H1 (cell line): ENCODE results near the gene LRP1. TPM values are rescaled to one million over a fixed set of nuclear protein-coding genes. Genes with fewer than 3 reads are reported as not detected.

Experiments used
- ASH2L ChIP-seq: fragments of 200-600, 300-600 bp; sonication (generic); IDR thresholded peaks from one replicate; pipeline ENCODE4 v1.7.1; 2017; ENCODE audit warnings: low read length
- BACH1 ChIP-seq: IDR thresholded peaks from 2 replicates; pipeline ENCODE4 v1.6.1; 2012; ENCODE audit warnings: low read length, improper control_type of control experiment
- CREB1 ChIP-seq: IDR thresholded peaks from 2 replicates; pipeline ENCODE4 v1.6.1; 2012; ENCODE audit warnings: inconsistent platforms
- EZH2 ChIP-seq: fragments of 200-600 bp; sonication (generic); IDR thresholded peaks from 2 replicates; pipeline ENCODE4 v1.7.1; 2012; ENCODE audit warnings: low read depth, mild to moderate bottlenecking, moderate library complexity, low read length, inconsistent platforms; ENCODE audit not compliant: severe bottlenecking
- HDAC2 ChIP-seq, 2 experiments: fragments of 300-600 bp in 1 of 2; sonication (generic) in 1 of 2; IDR thresholded peaks; 2 replicates each; pipeline ENCODE4 v1.6.1; 2011 to 2012; ENCODE audit warnings: low read depth in 2 of 2, low read length in 2 of 2, mild to moderate bottlenecking in 2 of 2, moderate library complexity in 2 of 2, borderline replicate concordance in 1 of 2, inconsistent platforms in 1 of 2
- KDM1A ChIP-seq: fragments of 200-600, 300-600 bp; sonication (generic); IDR thresholded peaks from 2 replicates; pipeline ENCODE4 v1.7.1; 2016; ENCODE audit warnings: mild to moderate bottlenecking, low read length, borderline replicate concordance
- PHF8 ChIP-seq: fragments of 200-600 bp; sonication (generic); conservative IDR thresholded peaks from 2 replicates; pipeline ENCODE4 v1.7.1; 2012; ENCODE audit warnings: low read depth, mild to moderate bottlenecking, inconsistent platforms, low read length, moderate library complexity
- POLR2A ChIP-seq, 2 experiments: IDR thresholded peaks; 1 replicate in 1 of 2; 2 replicates in 1 of 2; pipeline ENCODE4 v1.6.1; 2011; ENCODE audit warnings: low read depth in 2 of 2, low read length in 2 of 2, mild to moderate bottlenecking in 2 of 2; ENCODE audit errors: control extremely low read depth in 1 of 2
- RNF2 ChIP-seq: fragments of 200-900, 300-1000 bp; sonication (generic); IDR thresholded peaks from 2 replicates; pipeline ENCODE4 v1.7.1; 2016; ENCODE audit warnings: borderline replicate concordance, low read depth, mild to moderate bottlenecking, antibody characterized with exemption, low read length; ENCODE audit not compliant: poor library complexity, severe bottlenecking; ENCODE audit errors: missing control alignments
- SIN3A ChIP-seq, 2 experiments: IDR thresholded peaks in 1 of 2; conservative IDR thresholded peaks in 1 of 2; 2 replicates each; pipeline ENCODE4 v1.6.1; 2011 to 2012; ENCODE audit warnings: low read length in 2 of 2, improper control_type of control experiment in 1 of 2, low read depth in 1 of 2, mild to moderate bottlenecking in 1 of 2
- TEAD4 ChIP-seq: IDR thresholded peaks from 2 replicates; pipeline ENCODE4 v1.6.1; 2012; ENCODE audit warnings: low read depth, low read length, inconsistent platforms, mixed read lengths
- polyA plus RNA-seq, 7 experiments: library from polyadenylated mRNA; depleted of rRNA in 3 of 7; stranded (reverse) in 5 of 7; unstranded in 2 of 7; fragments of >200 nt in 5 of 7; fragments of 200-250 nt in 2 of 7; gene quantifications; 1 replicate in 5 of 7; 2 replicates in 1 of 7; 4 replicates in 1 of 7; pipeline versions ENCODE4 v1.2.1 to v1.2.3, GENCODE V29; 2011 to 2013; ENCODE audit warnings: missing spikeins in 2 of 7, mixed read lengths in 2 of 7
- total RNA-seq: library from RNA; stranded (reverse); fragmentation: NEBNext Ultra II Directional; extraction: Animal tissue kit (Norgen Biotek cat#: 25700); gene quantifications from 2 replicates; pipeline ENCODE4 v1.2.1, GENCODE V29; 2021
- TF ChIP-seq, protein P1 (sequence below): IDR thresholded peaks from 2 replicates; pipeline ENCODE4 v1.6.1; 2012; ENCODE audit warnings: inconsistent platforms

The LRP1 gene
- total and polyA plus RNA-seq, 2 of the 8 experiments (the other 6 are each of a cell fraction or from before 2014, with no cell fraction given): 35.3 to 92.5 TPM

DNA sequence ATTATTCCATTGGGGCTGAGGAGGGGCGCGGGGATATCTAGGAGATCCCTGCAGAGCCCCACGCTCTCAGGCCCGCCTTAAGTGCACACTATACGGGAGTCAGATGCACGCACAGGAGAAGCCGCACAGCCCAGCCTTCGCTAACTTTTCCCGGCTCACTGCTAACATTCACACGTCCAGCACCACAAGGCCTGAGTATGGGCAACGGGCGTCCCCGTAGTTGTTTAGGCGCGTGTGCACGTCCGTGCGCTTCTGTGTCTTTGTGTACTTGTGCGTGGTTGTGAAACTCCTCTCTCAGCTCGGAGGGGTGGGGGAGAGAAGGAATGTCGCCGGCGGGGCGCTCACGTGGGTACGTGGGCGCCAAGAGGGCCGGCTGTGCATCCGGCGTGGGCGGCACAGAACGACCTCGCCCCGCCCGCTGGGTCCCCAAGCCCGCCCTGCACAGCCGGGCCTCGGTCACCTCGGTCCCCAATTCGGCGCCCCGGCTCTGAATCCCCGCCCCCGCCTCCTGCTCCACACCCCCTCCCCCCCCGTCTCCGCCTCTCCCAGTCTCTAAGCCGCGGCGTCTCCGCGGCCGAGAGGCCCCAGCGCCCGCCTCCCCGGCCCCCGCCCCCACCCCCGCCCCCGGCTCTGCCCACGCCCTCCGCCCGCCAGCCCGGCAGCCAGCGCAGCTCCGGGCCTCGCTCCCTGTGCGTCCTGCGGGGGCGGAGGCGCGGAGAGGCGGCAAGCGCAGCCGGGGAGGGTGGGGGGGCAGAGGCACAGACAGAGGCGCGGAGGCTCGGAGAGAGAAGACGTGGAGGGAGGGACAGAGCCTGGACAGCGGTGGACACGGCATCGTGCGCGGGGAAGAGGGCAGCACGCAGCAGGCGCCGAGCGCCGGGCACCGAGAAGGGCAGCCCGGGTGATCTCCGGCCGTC lies 39.7 kb upstream of the LRP1 start, which contains the start of gene NAB2 (continued):
- TF ChIP-seq, protein P1, sequence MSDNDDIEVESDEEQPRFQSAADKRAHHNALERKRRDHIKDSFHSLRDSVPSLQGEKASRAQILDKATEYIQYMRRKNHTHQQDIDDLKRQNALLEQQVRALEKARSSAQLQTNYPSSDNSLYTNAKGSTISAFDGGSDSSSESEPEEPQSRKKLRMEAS: peak; percentile 79
- TF ChIP-seq ASH2L: no peak
- TF ChIP-seq CREB1: no peak
- no peak for TF ChIP-seq TEAD4
- TF ChIP-seq RNF2: peak; percentile 36
- peak; percentile 69 for TF ChIP-seq BACH1
- peak; percentile 61; the same call in 1 of the 2 replicates for TF ChIP-seq KDM1A
- 0 out of 4 replicates have a peak, but pooled peaks of 1 of the 2 experiments have one; percentile 22 for TF ChIP-seq SIN3A (conservative IDR thresholded peaks at IDR 0.05 in 1 of 2, IDR thresholded peaks at IDR 0.05 in 1 of 2; ENCODE audit: low read depth in 1 of 2, low read length in 2 of 2)
- TF ChIP-seq POLR2A (IDR thresholded peaks at IDR 0.05; ENCODE audit: control extremely low read depth in 1 of 2, low read depth in 2 of 2, low read length in 2 of 2): 0 out of 3 replicates have a peak, but pooled peaks of 1 of the 2 experiments have one; percentile 3
- TF ChIP-seq EZH2: no peak
- peak in 1 of 2 experiments; percentile 30; a peak in 1 of 4 replicates for TF ChIP-seq HDAC2 (IDR thresholded peaks at IDR 0.05; ENCODE audit: borderline replicate concordance in 1 of 2, low read depth in 2 of 2, low read length in 2 of 2)
- peak; percentile 41; the same call in 1 of the 2 replicates for TF ChIP-seq PHF8
